Measurements from ENCODE around the gene TFAP2E.

TFAP2E gene

DNA sequence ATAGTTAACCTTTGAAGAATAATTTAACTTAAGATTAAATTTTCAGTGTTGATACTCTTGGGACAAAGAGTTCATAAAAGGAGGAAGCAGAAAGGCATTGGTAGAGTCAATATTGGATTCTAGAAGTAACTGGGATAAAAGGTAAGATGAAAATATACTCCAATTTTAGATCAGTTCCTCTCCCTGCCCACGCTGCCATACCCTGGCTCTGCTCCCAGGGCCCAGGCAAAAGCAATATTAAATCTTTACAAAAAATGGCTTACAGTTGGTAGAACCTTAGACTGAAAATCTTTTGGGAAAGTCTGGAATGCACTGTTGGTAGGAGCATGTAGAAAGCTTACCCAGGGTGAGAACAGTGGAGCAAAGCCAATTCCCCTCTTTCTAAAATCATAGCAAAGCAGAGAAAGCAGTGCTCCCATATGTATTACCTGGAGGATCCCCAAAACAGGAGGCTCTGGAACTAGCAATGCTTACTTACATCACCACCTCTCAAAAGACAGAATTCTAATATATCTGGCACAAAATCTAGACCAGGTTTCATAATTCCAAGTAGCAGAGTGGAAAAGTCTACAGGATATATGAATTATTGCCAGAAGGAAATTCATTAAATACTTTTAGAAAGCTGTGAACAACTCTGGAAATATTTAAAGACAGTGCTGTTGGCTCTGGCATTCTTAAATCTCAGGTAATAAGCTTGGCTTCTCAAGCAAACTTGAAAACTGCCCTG is 40.5 kb upstream of the TFAP2E start:
- Histone ChIP-seq H3K4me3 (ENCODE audit: low read depth, low read length) (no peak overlapping the region), H3K27me3 (ENCODE audit: insufficient read depth, low read depth, severe bottlenecking) (no peaks in the 10 kb centered on the region), H3K27ac (no peak overlapping the region), H3K9me3 (ENCODE audit: severe bottlenecking) (peaks cover 4% of the 10 kb centered on the region), H3K36me3 (peaks cover 24% of the 10 kb centered on the region)
- TF ChIP-seq, protein P1, sequence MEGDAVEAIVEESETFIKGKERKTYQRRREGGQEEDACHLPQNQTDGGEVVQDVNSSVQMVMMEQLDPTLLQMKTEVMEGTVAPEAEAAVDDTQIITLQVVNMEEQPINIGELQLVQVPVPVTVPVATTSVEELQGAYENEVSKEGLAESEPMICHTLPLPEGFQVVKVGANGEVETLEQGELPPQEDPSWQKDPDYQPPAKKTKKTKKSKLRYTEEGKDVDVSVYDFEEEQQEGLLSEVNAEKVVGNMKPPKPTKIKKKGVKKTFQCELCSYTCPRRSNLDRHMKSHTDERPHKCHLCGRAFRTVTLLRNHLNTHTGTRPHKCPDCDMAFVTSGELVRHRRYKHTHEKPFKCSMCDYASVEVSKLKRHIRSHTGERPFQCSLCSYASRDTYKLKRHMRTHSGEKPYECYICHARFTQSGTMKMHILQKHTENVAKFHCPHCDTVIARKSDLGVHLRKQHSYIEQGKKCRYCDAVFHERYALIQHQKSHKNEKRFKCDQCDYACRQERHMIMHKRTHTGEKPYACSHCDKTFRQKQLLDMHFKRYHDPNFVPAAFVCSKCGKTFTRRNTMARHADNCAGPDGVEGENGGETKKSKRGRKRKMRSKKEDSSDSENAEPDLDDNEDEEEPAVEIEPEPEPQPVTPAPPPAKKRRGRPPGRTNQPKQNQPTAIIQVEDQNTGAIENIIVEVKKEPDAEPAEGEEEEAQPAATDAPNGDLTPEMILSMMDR (IDR thresholded peaks at IDR 0.05; ENCODE audit: low read depth, low read length) = no peak
- no peak for DNase-seq

DNA sequence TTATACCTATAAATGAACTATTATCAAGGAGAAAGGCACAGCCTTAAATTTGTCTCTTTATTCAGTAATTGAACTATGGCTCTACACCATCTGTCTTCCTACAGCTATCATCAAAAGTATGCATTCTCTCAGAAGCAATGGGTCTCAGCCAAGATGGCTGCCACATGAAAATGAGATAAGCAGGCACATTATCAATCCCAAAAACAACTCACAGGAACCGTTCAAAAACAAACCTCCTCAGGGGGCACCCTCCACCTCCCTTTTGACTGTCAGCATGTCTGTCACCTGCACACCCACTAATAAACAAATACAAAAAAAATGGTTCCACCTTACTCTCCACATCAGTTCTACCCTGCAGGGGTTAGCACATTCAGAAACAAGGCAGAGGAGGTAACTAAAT is 39.5 kb upstream of the TFAP2E start:
- Histone ChIP-seq H3K4me3 (ENCODE audit: low read depth, low read length) (no peak overlapping the region), H3K36me3 (peaks cover 28% of the 10 kb centered on the region), H3K9me3 (ENCODE audit: severe bottlenecking) (peaks cover 4% of the 10 kb centered on the region), H3K27me3 (ENCODE audit: insufficient read depth, low read depth, severe bottlenecking) (no peaks in the 10 kb centered on the region), H3K27ac (no peak overlapping the region)
- TF ChIP-seq, protein P1 (IDR thresholded peaks at IDR 0.05; ENCODE audit: low read depth, low read length) = no peak
- DNase-seq = no peak

DNA sequence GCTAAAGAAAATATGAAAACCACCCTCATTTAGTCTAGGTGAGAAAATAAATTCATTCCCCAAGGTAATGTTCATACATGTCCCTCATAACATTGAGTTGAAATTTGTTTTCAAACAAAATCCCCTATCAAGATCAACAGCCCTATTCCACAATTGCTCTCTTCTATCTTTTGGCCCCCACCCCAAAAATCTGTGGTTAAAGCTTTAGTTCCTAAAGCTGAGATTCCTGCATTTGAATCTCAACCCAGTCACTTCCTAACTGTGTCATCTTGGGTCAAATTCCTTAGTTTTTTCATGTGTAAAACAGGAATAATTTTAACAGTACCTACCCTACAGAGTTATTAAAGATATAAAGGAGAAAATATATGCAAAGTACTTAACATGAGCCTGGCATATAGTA is 37.9 kb upstream of the TFAP2E start:
- no peak for DNase-seq
- Histone ChIP-seq H3K27me3 (ENCODE audit: insufficient read depth, low read depth, severe bottlenecking) (no peaks in the 10 kb centered on the region), H3K4me3 (ENCODE audit: low read depth, low read length) (no peak overlapping the region), H3K27ac (no peak overlapping the region), H3K9me3 (ENCODE audit: severe bottlenecking) (peaks cover 4% of the 10 kb centered on the region), H3K36me3 (peaks cover 23% of the 10 kb centered on the region)
- TF ChIP-seq, protein P1 (IDR thresholded peaks at IDR 0.05; ENCODE audit: low read depth, low read length) = no peak

DNA sequence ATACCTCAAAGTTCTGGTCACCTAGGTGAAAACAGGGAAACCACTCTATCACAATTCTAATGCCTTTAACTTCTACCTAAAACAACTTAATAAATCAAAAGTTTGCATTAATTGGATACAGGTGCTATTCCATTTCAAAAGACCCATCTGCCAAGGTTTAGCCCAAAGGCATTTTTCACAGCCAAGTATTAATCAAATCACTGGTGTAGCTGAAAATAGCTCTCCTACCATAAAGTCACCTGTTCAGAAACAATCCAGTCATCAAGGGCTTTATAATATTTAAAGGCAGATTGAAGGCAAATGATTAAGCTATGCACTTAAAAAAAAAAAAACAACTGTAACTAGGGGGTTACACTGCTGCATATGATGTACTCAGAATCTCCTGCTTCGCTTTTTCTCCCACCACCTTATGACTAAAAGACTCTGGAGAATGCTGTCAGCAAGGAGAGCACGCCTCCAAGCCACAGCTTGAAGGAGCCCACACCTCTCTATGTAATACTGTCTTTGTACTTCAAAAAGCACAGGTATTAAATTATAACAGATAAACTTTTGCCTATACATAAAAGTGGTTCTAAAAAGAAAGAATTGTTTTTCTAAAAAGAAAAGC is 36.5 kb upstream of the TFAP2E start:
- Histone ChIP-seq H3K9me3 (ENCODE audit: severe bottlenecking) (no peaks in the 10 kb centered on the region), H3K4me3 (ENCODE audit: low read depth, low read length) (no peak overlapping the region), H3K36me3 (peaks cover 10% of the 10 kb centered on the region), H3K27ac (no peak overlapping the region), H3K27me3 (ENCODE audit: insufficient read depth, low read depth, severe bottlenecking) (no peaks in the 10 kb centered on the region)
- TF ChIP-seq, protein P1 (IDR thresholded peaks at IDR 0.05; ENCODE audit: low read depth, low read length) = no peak
- no peak for DNase-seq

DNA sequence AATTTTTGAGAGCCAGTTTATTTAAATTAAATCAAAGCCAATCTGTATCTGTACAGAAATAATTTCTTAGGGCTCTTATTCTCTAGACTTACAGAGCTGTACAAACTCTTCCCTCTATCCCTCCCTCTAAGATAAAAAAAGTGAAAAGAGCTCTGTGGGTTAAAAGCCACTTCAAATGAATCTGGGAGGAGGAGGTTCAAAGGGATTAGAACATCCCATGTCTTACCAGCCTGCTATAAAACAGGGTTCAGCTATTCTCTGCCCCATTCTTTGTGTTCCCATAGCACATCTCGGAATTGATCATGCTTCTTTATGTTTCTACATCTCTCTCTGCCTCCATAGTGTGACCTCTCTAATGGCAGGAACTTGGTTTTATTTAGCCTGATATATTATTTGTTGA is 35.3 kb upstream of the TFAP2E start:
- Histone ChIP-seq H3K9me3 (ENCODE audit: severe bottlenecking) (no peaks in the 10 kb centered on the region), H3K36me3 (peaks cover 7% of the 10 kb centered on the region), H3K4me3 (ENCODE audit: low read depth, low read length) (no peak overlapping the region), H3K27me3 (ENCODE audit: insufficient read depth, low read depth, severe bottlenecking) (no peaks in the 10 kb centered on the region), H3K27ac (no peak overlapping the region)
- no peak for DNase-seq
- TF ChIP-seq, protein P1 (IDR thresholded peaks at IDR 0.05; ENCODE audit: low read depth, low read length) = no peak

All from WERI-Rb-1 (cell line).